Uterus (tissue), 2 donors: ENCODE results near the gene VPS41.

Source experiments
- POLR2A ChIP-seq, 2 donors: fragments of 450-650 bp; IDR thresholded peaks; one replicate each; pipeline ENCODE4 v1.6.1; 2016; ENCODE audit warnings: antibody characterized with exemption in 2 of 2, mild to moderate bottlenecking in 1 of 2, moderate library complexity in 1 of 2
- TF ChIP-seq, protein P1 (sequence below), 4 experiments: fragments of 200-600 bp in 2 of 4; fragments of 450-650 bp in 2 of 4; sonication (generic) in 2 of 4; IDR thresholded peaks; one replicate each; pipeline ENCODE4 v1.5.1; 2016 to 2019; ENCODE audit warnings: antibody characterized with exemption in 4 of 4, mild to moderate bottlenecking in 2 of 4, moderate library complexity in 1 of 4

- no peak for TF ChIP-seq POLR2A (IDR thresholded peaks at IDR 0.05)
- TF ChIP-seq, protein P1, sequence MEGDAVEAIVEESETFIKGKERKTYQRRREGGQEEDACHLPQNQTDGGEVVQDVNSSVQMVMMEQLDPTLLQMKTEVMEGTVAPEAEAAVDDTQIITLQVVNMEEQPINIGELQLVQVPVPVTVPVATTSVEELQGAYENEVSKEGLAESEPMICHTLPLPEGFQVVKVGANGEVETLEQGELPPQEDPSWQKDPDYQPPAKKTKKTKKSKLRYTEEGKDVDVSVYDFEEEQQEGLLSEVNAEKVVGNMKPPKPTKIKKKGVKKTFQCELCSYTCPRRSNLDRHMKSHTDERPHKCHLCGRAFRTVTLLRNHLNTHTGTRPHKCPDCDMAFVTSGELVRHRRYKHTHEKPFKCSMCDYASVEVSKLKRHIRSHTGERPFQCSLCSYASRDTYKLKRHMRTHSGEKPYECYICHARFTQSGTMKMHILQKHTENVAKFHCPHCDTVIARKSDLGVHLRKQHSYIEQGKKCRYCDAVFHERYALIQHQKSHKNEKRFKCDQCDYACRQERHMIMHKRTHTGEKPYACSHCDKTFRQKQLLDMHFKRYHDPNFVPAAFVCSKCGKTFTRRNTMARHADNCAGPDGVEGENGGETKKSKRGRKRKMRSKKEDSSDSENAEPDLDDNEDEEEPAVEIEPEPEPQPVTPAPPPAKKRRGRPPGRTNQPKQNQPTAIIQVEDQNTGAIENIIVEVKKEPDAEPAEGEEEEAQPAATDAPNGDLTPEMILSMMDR (IDR thresholded peaks at IDR 0.05): no peak
Observed at GRCh38 chr7:38907766-38908165, 1.2 kb downstream of the VPS41 start.
